Right forelimb (tissue), 1 donor: ENCODE results near the gene POC1A.

Experiments used
- DNase-seq: peaks from one replicate; pipeline ENCODE4 v3.0.0-alpha.2; 2018

Gene POC1A

DNA sequence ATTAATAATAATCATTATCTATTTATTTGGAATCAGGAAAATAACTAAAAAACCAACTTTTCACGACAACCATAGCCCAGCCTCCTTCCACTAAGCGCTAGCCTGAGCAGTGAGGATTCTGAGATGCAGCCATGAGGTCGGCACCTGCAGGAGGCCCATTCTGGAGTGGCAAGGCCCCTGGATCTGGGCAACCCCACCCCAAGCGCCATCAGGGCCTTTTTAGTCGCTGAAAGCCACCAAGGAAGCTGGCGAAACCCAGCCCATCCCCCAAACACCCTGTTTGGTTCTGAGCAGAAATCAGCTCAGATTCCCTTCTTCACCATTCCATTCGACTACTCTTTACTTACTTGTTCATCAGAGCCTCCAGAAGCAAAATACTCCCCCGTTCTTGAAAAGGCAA lies 29.5 kb downstream of the POC1A start:
- DNase-seq, result no peak

DNA sequence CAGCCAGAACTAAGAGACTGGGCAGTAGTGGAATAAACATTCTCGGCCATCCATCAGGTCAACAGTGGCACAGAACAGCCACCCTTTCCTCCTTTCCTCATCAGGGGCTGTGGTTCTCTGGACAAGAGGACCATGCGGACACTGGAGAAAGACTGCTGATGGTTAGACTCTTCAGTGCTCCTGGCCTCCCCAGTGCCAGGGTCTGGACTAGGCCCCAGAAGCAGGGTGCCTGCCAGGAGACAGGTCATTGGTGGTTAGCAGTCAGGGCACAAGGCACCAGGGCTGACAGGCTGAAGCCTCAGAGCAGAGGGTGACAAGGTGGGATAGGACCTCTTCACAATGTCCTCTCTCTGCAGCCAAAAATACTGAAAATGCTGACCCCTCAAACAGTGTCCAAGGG lies 30.1 kb downstream of the POC1A start:
- DNase-seq, result no peak

DNA sequence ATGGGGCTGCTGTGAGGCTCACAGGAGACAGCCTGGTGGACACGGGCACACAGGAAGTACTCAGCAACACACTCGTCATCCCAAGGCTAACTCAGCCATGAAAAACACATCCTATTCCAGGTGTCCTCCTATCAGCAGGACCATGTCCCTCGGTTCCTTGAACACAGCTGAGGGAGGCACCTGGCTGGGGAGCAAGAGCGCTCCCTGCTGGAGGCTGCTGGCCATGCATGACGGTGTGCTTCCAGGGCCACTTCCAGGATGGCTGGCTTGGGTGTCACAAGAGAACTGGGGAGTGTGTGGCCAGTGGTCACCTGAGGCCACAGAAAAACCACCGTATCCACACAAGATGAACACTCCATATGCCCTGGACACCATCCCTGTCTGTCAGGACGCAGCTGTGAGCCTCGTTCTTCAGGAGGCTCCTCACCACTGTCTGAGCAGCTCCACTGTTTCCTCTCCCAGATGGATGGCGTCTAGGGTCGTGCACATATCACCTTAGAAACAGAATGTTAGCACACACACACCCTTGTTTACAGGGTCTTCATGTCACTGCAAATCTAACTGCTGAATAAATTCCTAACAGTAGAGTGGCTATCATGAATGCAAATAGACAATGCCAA lies 31.0 kb downstream of the POC1A start:
- peak; percentile 88 for DNase-seq

DNA sequence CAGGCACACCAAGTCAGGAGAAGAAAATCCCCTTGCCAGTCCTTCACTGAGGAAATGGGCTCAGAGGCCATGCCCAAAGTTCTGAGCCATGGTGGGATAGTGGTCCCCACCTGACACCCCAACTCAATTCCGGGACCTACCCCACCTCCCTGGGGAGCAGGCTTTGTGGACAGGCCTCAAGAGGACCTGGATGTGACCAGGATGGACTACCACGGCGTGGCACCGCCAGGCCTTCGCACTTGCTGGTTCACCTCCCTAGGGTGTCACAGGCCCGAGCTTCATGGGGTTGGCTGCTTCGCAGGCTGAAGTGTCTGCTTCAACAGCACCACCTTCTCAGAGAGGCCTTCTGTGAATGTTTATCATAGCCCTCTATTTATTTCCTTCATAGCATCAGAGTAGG lies 31.7 kb downstream of the POC1A start:
- no peak for DNase-seq

DNA sequence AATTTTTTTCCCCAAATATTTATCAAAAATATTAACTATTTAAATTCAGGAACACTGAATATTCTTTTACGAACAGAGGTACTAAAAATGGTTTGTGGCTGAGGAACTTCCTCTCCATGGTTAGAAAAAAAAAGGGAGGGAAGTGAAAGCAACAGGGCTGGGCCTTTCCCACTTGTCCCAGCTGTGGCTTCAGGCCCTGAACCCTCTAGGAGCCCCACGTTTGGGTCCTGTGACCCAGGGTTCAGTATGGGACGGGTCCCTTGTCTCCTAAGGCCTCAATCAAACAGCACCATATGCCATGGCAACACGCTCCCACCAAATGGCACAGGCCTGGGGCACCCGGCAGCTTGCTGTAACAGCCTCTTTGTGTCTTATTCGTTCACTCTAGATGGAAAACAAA lies 32.4 kb downstream of the POC1A start:
- no peak for DNase-seq

DNA sequence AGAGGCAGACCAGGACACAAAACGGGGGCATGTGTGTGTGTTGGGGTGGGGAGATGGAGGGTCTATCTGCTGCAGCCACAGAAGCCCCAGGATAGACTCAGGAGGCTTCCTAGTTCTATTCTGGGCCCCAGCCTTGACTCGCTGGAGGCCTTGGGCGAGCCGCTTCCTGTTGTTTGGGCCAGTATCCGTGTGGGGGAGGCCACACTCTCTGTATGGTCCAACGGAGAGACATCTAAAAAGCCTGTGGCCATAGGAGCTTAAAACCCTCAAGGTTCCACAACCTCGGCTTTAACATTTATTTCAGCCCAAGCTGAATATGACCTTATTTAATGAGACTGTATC lies 32.8 kb downstream of the POC1A start:
- DNase-seq, result peak; percentile 56

DNA sequence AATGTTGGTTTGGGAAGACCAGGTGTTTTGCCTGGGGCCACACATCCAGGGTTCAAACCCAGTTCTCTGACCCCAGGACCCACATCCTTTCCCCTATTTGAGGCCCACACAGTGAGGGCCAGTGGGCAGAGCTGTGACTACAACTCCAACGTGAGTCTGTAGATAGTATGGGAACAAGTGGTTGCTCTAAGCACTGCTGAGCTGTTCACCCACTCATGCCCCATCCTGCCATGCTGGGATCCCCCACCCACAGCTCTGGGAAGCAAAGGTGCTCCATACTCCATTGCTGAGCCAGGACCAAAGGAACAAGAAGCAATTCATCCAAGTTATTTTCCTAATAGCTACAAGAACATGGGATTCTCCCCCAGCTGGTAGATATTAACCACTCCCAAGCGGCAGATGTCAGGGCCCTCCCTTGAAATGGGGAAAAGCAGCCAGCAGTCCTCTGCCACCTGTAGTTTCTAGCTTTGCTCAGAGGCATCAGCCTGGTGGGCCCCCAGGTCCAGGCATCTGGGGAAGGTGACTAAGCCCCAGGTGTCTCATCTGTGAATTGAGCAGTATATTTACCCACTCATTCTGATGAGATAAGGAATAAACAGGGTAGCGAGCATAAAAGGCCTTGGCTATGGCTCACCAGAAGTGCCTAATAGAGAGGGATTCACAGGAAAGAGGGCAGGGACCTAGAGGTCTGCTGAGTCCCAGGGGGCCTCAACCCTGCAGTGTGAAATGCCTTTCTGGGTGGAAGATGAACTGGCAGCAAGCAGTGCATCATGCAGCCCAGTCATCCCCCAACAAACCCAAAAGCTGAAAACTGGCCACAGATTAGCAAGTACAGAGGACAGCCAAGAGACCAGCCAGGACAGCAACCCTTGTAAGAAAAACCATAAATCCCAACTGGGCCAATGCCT lies 33.4 kb downstream of the POC1A start:
- DNase-seq, result no peak

DNA sequence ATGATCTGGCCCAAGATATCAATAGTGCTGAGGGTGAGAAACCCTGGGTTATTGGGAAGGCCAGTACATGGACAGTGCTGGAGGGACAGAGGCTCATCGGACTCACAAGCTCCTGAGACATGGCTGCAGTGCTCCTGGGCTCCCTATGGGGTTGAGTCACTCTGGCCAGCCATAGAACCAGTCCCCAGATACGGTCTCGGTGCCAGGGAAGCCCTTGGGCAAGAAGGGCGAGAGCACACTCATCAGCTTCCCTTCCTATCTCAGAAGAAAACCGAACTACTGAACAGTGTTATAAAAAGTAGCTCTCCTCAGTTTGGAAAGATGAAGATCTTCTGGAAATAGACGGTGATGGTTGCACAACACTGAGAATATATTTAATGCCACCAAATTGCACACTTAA lies 34.4 kb downstream of the POC1A start:
- DNase-seq, result no peak

DNA sequence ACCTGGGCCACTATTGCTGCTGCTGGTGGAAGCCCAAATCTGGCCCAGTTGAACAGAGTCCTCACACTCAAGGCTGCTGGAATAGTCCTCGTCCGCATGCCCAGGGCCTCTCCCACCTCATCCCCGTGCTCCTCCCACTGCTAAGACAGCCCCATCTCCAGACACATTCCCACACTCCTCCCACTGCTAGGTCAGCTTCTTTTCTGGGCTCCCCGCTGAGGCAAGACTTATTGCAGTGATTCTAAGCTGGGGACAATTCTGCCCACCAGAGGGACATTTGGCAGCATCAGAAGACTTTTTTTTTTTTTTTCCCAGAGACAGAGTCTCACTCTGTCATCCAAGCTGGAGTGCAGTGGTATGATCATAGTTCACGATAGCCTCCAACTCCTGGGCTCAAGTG lies 35.1 kb downstream of the POC1A start:
- DNase-seq, result no peak

DNA sequence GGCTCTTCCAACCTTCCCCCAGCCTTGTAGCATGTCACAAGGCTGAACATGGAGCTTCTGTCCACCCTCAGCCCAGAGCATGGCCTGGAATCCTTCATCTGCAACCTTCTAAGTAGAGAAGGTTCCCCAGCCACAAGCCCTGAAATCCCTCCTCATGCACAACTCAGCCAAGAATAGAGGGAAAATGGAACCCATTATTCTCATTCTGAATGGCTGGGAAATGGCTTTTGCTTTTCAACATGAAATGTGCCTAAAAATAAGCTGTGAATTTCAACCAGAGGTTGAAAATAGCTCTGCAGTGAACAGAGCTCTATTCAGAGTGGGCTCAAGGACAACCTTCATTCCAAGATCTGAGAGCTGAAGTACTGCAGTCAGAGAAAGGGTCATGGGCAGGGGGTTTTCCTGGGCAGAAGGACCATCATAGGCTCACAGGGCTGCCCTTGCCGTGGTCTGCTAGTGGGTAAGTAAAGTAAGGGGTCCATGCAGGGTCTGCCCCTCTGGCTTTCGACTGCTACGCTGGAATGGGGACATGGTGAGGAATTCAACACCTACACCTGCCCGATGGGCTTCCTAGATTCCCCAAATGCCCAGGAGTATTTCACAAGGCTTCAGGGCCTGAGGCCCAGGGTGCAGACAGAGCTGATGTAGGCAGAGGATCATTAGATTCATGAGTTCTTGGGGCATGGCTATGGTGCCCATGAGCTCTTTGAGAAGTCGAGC lies 35.9 kb downstream of the POC1A start:
- no peak for DNase-seq

DNA sequence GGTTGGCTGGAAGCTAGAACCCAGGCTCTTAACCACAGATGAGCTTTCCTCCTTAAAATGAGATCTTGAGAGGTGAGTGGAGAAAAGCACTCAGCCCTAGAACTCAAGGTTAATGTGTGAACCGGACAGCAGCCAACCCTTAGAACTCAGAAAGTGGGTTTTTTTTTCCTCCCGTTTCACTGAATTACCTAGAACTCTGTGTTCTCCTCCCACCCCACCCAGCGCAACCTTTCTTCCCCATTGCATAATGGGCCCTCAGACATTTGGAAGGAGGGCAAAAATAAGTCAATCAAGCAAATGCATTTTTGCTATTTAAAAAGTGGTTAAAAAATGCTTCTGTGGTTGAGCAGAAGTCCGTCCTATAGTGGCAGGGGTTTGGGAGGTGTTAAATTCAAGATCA lies 36.7 kb downstream of the POC1A start:
- DNase-seq, result no peak

DNA sequence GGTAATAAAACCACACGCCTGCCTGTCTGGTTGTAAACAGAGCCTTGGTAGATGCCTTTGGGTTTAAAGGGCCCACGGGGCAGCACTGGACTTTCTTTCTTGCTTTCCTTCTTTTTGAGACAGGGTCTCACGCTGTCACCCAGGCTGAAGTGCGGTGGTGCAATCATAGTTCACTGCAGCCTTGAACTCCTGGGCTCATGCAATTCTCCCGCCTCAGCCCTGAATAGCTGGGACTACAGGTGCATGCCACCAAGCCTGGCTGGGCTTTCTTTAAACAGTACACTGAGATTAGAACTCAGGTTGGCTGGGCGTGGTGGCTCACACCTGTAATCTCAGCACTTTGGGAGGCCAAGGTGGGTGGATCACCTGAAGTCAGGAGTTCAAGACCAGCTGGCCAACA lies 42.2 kb downstream of the POC1A start:
- no peak for DNase-seq

DNA sequence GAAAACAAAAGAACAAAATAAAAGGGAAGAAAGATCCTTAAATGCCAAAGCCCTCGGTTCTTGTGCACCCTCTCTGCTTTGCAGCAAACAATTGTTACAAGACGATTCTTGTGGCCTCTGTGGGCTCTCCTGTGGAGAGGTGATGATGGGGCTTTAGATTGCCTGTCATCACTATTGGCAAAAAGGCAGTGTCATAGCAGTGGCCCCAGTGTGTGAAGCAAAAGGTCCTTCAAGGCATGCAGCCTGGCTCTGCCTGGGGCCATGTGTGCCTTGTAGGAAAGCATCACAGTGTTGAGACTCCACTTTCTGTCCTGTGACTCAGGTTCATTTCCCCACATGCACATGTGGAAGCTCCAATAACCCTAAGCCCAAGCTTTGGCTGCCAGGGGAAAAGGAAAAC lies 43.7 kb downstream of the POC1A start:
- no peak for DNase-seq

DNA sequence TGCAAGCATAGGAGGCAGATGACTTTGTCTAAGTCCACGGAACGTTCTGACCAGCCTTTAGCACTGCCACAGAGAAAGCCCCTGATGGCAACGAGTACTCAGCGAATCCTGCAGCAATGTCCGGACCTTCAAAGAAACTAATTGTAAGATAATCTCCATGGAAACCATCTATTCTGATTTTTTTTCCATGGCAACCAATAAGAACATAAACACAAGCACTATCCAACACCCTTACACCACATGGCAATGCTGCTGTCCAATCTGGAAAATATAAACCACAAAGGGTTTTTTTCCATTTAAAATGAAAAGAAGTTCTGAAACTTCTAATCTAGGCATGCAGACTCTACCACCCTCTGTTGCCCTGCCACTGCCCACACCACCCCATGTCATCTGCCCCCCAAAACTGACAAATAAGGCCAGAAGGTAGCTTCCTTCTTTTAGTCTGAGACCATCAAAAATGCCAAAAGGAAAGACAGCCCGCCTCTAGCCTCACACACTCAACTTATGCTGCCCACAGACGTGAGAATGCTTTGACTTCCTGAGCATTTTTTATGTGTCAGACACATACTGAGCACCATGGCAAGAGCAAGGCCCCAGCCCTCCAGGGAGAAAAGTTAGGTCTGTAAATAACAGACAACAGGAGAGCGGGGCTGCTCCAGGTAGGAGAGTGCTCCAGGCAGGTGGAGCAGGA lies 44.5 kb downstream of the POC1A start:
- DNase-seq, result no peak

DNA sequence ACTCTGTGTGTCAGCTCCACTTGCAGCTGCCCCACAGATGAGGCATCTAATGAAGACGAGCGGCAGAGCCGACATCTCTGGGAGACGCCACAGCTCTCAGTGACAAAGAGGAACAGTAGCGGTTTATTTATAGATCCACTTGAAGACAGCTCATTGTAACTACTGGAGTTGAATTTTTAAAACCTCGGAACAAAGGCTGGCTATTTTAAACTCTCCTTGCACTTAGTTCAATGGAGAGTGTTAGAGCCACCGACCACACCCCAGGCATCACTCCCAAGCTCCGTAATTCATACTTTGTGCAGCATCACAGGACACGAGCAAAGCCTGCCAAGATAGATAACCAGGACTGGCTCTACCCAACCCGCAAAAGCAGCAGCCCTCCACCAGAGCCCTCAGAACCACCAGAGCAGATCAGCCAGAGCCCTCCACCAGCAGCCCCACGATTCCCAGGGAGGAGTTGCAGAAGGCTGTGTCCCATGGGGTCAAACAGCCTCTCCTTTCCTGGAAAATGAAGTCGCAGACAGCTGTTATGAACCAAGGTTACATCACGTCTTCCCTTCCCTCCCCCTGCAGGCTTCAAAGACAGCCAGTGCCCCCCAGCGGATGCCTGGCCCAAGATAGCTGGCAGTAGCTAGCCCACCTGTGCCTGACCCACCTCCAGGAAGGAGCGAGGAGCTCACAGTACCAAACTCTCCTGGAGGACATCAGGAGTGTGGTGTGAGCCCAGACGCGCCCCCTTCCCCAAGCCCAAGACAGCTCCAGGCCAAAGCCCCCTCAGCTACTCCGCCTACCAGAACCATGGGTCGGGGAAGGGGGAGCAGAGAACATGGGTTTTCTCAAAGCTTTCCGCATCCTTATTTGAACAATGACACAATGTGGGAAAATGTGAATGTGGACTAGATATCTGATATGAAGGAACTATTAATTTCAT lies 45.7 kb downstream of the POC1A start:
- peak; percentile 56 for DNase-seq

DNA sequence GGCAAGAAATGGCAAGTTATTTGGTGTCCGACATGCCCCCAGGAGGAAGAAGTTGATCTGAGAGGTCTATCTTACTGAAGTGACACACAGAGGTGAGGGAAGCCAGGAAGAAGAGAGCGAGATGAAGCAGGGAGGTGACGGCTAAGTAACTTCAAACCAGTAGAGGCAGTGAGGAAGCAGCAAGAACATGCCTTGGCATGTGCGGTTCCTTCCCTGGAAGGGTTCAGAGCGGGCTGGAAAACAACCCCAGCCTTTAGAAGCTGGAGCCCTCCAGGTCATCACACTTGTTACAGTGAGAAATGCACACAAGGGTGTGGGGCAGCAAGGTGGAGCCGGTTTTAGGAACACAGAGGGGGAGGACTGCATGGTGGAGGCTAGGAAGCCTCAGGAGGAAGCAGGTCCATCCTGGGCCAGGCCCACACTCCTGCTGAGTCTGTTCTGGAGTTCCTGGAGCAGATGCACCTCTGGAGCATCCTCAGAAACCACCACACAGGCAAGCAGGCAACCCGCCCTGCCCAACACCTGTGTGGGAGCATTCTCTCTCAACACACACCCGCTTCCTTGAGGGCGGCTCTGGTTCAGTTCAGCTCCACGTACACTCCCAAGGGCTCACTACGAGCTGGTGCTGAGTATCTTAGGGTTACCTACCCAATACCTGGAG lies 47.1 kb downstream of the POC1A start:
- no peak for DNase-seq

DNA sequence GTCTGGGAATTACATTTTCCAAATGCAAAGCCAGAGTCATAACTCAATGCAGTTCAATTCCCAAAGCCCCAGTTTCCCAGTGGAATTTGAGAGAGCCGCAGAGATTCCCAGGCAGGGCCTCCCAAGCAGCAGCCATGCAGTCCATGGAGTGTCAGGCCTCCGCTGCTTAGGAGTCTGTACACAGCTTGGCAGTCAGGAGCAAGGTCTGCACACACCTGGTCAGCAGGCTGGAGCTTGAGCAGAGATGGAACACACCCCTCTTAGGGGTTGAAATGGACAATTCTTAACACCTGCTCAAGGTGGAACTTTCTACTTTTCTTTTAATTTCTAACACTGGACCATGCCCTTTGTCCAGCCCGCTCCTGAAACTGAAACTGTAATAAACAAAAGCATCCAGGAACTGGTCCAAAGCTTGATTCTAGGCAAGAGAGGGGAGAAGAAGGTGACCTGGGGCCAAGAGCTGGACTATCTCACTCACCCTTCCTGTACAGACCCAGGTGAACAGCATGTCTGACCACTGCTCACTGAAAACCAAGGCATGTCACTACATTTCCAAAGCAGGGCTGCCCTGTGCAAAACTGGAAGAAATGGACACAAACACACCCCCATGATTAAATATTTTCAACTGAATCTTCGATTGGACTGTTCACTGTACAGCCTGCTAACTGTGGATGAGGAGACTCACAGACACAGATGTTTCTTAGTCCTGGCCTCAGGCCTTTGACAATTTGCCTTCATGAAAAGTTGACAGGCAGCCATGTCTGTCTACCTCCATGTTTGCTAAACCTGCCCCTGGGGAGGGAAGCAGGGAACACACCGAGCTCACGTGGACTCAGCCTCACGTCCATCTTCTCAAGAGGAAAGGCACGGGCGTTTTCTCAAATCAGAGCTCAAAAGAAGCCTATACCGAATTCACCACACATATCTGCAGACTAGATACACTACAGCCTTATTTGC lies 49.3 kb downstream of the POC1A start:
- no peak for DNase-seq

DNA sequence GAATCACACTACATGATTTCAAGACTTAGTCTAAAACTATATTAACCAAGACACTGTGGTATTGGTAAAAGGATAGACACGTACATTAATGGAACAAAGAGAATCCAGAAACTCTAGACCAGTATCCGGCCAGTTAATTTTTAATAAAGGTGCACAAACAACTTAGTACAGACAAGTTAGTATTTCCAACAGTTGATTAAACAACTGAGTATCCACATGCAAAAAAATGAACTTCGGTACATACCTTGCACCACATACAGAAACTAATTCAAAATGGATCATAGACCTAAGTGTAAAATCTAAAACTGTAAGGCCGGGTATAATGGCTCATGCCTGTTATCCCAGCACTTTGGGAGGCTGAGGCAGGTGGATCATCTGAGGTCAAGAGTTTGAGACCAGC lies 51.3 kb downstream of the POC1A start:
- DNase-seq, result no peak

DNA sequence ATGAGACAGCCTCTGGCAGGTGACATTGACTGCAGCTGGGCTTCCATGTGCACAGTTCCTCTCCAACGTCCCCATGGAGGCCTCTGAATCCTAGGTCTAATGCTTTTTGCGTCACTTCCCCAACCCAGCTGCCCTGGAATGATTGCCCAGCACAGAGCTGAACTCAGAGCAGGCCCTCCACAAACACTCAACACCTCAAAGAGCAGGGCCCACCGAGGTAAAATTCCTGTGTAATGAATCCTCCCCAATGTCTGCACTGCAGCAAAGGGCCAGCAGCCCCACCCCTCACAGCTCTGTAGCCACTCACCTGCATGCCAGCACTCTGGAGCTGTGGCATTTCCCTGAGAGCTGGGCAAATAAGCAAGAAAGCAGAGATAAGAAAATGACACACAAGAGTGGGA lies 55.2 kb downstream of the POC1A start:
- DNase-seq, result no peak

DNA sequence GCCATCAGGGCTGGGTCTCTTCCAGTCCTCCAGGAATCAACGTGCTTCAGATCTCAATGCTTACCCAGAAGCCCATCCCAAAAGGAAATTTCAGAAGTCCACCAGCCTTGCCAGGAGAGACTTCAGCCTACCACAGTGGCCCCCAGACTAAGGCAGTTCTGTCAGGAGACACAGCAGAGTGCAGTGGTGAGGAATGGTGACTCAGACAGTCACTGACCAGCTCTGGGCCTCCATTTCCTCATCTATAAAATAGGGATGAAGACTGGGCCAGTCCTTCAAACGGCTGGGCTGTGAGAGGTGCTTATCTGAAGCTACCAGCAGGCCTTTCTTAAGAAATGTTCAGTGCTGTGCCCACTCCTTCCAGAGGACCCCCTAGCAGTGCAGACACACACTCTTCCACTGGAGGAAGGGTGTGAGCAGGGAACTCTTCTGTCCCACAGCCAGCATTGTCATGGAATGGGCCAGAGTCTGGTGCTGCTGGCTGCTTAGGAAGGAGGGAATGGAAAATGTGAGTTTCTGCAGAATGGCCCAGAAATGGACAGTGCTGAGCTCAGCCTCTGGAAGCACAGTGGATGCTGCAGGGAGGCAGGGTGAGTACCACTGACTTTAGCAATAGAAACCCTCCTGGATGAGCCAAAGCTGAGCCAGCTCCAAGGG lies 56.2 kb downstream of the POC1A start:
- no peak for DNase-seq
